ENCODE data around the gene ZNF827.

GRCh38 chr4:145984563-145984962 is 45.9 kb upstream of the ZNF827 start:
- TF ChIP-seq CTCF (IDR thresholded peaks at IDR 0.05) (no peak), POLR2A (IDR thresholded peaks at IDR 0.05) (no peak)
